ENCODE data around the gene DIS3.

GRCh38 chr13:72754111-72754510, 27.6 kb downstream of the DIS3 start:
- TF ChIP-seq, protein P1, sequence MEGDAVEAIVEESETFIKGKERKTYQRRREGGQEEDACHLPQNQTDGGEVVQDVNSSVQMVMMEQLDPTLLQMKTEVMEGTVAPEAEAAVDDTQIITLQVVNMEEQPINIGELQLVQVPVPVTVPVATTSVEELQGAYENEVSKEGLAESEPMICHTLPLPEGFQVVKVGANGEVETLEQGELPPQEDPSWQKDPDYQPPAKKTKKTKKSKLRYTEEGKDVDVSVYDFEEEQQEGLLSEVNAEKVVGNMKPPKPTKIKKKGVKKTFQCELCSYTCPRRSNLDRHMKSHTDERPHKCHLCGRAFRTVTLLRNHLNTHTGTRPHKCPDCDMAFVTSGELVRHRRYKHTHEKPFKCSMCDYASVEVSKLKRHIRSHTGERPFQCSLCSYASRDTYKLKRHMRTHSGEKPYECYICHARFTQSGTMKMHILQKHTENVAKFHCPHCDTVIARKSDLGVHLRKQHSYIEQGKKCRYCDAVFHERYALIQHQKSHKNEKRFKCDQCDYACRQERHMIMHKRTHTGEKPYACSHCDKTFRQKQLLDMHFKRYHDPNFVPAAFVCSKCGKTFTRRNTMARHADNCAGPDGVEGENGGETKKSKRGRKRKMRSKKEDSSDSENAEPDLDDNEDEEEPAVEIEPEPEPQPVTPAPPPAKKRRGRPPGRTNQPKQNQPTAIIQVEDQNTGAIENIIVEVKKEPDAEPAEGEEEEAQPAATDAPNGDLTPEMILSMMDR (conservative IDR thresholded peaks at IDR 0.05 in 1 of 2, IDR thresholded peaks at IDR 0.05 in 1 of 2; ENCODE audit: low read depth in 1 of 2, low read length in 2 of 2): no peak
- TF ChIP-seq EZH2 (IDR thresholded peaks at IDR 0.05; ENCODE audit: low read length, missing control alignments): no peak
